ENCODE data around the gene TMEM192. TPM values are rescaled to one million over a fixed set of nuclear protein-coding genes. Genes with fewer than 3 reads are reported as not detected.

TMEM192 gene
- total and polyA plus RNA-seq, 12 donors: 4.5 to 23.1 (median 16.6) TPM

DNA sequence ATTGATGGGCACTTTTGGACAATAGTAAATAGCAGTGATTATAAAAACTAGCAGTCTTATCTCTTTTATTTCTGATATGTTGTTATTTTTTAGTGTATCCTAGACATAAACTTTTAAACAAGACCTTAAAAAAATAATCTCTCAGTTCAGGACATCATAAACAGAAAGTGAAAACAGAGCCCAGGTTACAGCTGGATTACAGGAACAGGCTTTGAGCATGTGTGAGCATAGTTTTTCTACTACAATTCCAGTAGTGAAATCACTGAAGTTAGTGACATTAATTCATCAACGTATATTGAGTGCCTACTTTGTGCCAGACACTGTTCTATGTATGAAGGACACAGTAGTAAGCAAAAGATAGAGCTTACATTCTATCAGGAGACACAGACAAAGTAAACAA is 42.1 kb downstream of the TMEM192 start:
- TF ChIP-seq, protein P1, sequence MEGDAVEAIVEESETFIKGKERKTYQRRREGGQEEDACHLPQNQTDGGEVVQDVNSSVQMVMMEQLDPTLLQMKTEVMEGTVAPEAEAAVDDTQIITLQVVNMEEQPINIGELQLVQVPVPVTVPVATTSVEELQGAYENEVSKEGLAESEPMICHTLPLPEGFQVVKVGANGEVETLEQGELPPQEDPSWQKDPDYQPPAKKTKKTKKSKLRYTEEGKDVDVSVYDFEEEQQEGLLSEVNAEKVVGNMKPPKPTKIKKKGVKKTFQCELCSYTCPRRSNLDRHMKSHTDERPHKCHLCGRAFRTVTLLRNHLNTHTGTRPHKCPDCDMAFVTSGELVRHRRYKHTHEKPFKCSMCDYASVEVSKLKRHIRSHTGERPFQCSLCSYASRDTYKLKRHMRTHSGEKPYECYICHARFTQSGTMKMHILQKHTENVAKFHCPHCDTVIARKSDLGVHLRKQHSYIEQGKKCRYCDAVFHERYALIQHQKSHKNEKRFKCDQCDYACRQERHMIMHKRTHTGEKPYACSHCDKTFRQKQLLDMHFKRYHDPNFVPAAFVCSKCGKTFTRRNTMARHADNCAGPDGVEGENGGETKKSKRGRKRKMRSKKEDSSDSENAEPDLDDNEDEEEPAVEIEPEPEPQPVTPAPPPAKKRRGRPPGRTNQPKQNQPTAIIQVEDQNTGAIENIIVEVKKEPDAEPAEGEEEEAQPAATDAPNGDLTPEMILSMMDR (IDR thresholded peaks at IDR 0.05): no peak
- Histone ChIP-seq H3K36me3 (no peaks in the 10 kb centered on the region), H3K4me3 (no peak overlapping the region), H3K4me1 (peaks cover 0 to 10% (median 0%) of the 10 kb centered on the region in 9 donors), H3K27me3 (no peaks in the 10 kb centered on the region), H3K27ac (no peak overlapping the region), H3K9me3 (no peaks in the 10 kb centered on the region)
- 75 to 80% methylated on average over 1 of the region's 1 CpG for WGBS, 2 donors
- DNase-seq: no peak
- no peak for ATAC-seq
- intact Hi-C loops (cut with DNase I): no loop called here

DNA sequence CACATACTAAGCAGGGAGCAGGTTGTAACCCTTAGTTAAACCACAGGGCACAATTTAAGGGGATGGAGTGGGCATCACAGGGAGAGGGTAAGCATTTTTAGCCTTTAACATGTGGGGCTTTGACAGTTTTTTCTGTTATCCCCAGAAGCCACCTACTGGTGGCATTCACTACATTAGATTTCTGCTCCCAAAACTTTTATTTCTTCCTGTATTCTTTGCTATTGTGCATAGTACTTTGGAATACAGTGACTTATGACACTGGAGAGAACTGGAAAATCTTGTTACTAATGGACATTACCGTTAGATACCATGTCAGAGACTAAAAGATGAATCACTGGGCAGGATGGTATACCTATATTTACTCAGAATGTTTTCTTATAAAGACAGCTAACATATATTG is 51.7 kb downstream of the TMEM192 start:
- no peaks in the 10 kb centered on the region for H3K27me3 ChIP-seq
- intact Hi-C loops (cut with DNase I): no loop called here
- TF ChIP-seq, protein P1 (IDR thresholded peaks at IDR 0.05): peak in 2 of 9 donors; percentile 6 to 14
- H3K4me3 ChIP-seq: no peak overlapping the region
- ATAC-seq (no peak), DNase-seq (no peak)
- H3K9me3 ChIP-seq: no peaks in the 10 kb centered on the region
- WGBS, 2 donors: 67 to 71% methylated on average over 1 of the region's 1 CpG
- peaks cover 0 to 8% (median 0%) of the 10 kb centered on the region in 9 donors for H3K4me1 ChIP-seq
- H3K36me3 ChIP-seq: no peaks in the 10 kb centered on the region
- no peak overlapping the region for H3K27ac ChIP-seq

DNA sequence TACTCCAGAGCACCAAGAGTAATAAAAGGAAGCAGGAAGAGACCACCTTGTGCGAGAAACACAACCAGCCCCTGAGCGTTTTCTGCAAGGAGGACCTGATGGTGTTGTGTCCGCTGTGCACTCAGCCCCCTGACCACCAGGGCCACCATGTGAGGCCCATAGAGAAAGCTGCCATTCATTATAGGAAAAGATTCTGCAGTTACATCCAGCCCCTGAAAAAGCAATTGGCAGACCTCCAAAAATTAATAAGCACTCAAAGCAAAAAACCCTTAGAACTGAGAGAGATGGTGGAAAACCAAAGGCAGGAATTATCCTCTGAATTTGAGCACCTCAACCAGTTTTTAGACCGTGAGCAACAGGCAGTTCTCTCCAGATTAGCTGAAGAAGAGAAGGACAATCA is 53.3 kb downstream of the TMEM192 start:
- DNase-seq: no peak
- intact Hi-C loops (cut with DNase I): no loop called here
- TF ChIP-seq, protein P1 (IDR thresholded peaks at IDR 0.05): no peak
- Histone ChIP-seq H3K4me1 (peaks cover 0 to 8% (median 0%) of the 10 kb centered on the region in 9 donors), H3K27ac (no peak overlapping the region), H3K4me3 (no peak overlapping the region), H3K36me3 (no peaks in the 10 kb centered on the region), H3K27me3 (no peaks in the 10 kb centered on the region), H3K9me3 (no peaks in the 10 kb centered on the region)
- no peak for ATAC-seq
- whole genome bisulfite sequencing, 2 donors: 77 to 78% methylated on average over 4 of the region's 4 CpGs

DNA sequence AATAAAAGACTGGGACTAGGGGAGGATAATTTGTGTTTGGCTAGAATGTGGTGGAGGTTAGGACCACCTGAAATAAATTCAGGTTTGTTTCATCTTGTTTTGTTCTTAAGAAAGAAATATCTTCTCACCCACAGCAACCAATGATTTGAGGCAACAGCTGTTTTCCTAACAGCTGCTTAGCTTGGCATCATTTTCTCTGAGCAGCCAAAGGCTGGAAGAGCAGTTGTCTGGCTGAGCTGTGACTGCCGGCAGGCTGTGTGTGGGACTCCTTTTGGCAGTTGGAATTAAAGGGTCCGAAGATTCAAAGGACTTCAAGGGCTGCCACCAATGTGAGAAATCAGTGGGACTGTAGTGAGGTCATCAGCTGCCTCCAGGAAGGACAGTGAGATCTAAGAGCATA is 54.0 kb downstream of the TMEM192 start:
- H3K36me3 ChIP-seq: no peaks in the 10 kb centered on the region
- whole genome bisulfite sequencing, 2 donors: 67 to 78% methylated on average over 2 of the region's 2 CpGs
- DNase-seq: no peak
- H3K27me3 ChIP-seq: no peaks in the 10 kb centered on the region
- no peak overlapping the region for H3K4me3 ChIP-seq
- H3K9me3 ChIP-seq: no peaks in the 10 kb centered on the region
- TF ChIP-seq, protein P1 (IDR thresholded peaks at IDR 0.05): no peak
- peaks cover 0 to 8% (median 0%) of the 10 kb centered on the region in 9 donors for H3K4me1 ChIP-seq
- no peak overlapping the region for H3K27ac ChIP-seq
- ATAC-seq: no peak
- intact Hi-C loops (cut with DNase I): no loop called here

Measured in heart right ventricle (tissue), 16 donors.